Measurements from ENCODE around the gene MYOM1.

MYOM1 gene

GRCh38 chr18:3193331-3193730 lies 26.4 kb downstream of the MYOM1 start:
- Histone ChIP-seq H3K36me3 (ENCODE audit: control insufficient read depth in 1 of 2, insufficient read depth in 2 of 2, low read length in 2 of 2) (no peaks in the 10 kb centered on the region), H3K27ac (ENCODE audit: low read length) (no peak overlapping the region), H3K4me3 (ENCODE audit: low read depth in 1 of 2, low read length in 2 of 2) (no peak overlapping the region), H3K9me3 (ENCODE audit: control insufficient read depth in 1 of 2, low read length in 2 of 2) (no peaks in the 10 kb centered on the region), H3K27me3 (ENCODE audit: low read depth, low read length) (no peaks in the 10 kb centered on the region), H3K4me1 (ENCODE audit: control insufficient read depth in 1 of 2, insufficient read depth in 2 of 2, low read length in 2 of 2) (no peaks in the 10 kb centered on the region)

- Histone ChIP-seq H3K9me3 (ENCODE audit: control insufficient read depth in 1 of 2, low read length in 2 of 2) (no peaks in the 10 kb centered on the region), H3K4me1 (ENCODE audit: control insufficient read depth in 1 of 2, insufficient read depth in 2 of 2, low read length in 2 of 2) (no peaks in the 10 kb centered on the region), H3K27ac (ENCODE audit: low read length) (no peak overlapping the region), H3K27me3 (ENCODE audit: low read depth, low read length) (no peaks in the 10 kb centered on the region), H3K4me3 (ENCODE audit: low read depth in 1 of 2, low read length in 2 of 2) (no peak overlapping the region), H3K36me3 (ENCODE audit: control insufficient read depth in 1 of 2, insufficient read depth in 2 of 2, low read length in 2 of 2) (no peaks in the 10 kb centered on the region)
These were observed 27.0 kb downstream of the MYOM1 start for GRCh38 chr18:3192752-3193151.

GRCh38 chr18:3192286-3192685 lies 27.5 kb downstream of the MYOM1 start:
- H3K9me3 ChIP-seq (ENCODE audit: control insufficient read depth in 1 of 2, low read length in 2 of 2): no peaks in the 10 kb centered on the region
- H3K27me3 ChIP-seq (ENCODE audit: low read depth, low read length): no peaks in the 10 kb centered on the region
- H3K27ac ChIP-seq (ENCODE audit: low read length): no peak overlapping the region
- H3K36me3 ChIP-seq (ENCODE audit: control insufficient read depth in 1 of 2, insufficient read depth in 2 of 2, low read length in 2 of 2): no peaks in the 10 kb centered on the region
- H3K4me3 ChIP-seq (ENCODE audit: low read depth in 1 of 2, low read length in 2 of 2): no peak overlapping the region
- no peaks in the 10 kb centered on the region for H3K4me1 ChIP-seq (ENCODE audit: control insufficient read depth in 1 of 2, insufficient read depth in 2 of 2, low read length in 2 of 2)

GRCh38 chr18:3190610-3191009 lies 29.2 kb downstream of the MYOM1 start:
- no peaks in the 10 kb centered on the region for H3K36me3 ChIP-seq (ENCODE audit: control insufficient read depth in 1 of 2, insufficient read depth in 2 of 2, low read length in 2 of 2)
- H3K9me3 ChIP-seq (ENCODE audit: control insufficient read depth in 1 of 2, low read length in 2 of 2): no peaks in the 10 kb centered on the region
- no peaks in the 10 kb centered on the region for H3K27me3 ChIP-seq (ENCODE audit: low read depth, low read length)
- H3K27ac ChIP-seq (ENCODE audit: low read length): no peak overlapping the region
- H3K4me1 ChIP-seq (ENCODE audit: control insufficient read depth in 1 of 2, insufficient read depth in 2 of 2, low read length in 2 of 2): no peaks in the 10 kb centered on the region
- H3K4me3 ChIP-seq (ENCODE audit: low read depth in 1 of 2, low read length in 2 of 2): no peak overlapping the region

- Histone ChIP-seq H3K4me1 (ENCODE audit: control insufficient read depth in 1 of 2, insufficient read depth in 2 of 2, low read length in 2 of 2) (no peaks in the 10 kb centered on the region), H3K36me3 (ENCODE audit: control insufficient read depth in 1 of 2, insufficient read depth in 2 of 2, low read length in 2 of 2) (no peaks in the 10 kb centered on the region), H3K4me3 (ENCODE audit: low read depth in 1 of 2, low read length in 2 of 2) (no peak overlapping the region), H3K27me3 (ENCODE audit: low read depth, low read length) (no peaks in the 10 kb centered on the region), H3K9me3 (ENCODE audit: control insufficient read depth in 1 of 2, low read length in 2 of 2) (no peaks in the 10 kb centered on the region), H3K27ac (ENCODE audit: low read length) (no peak overlapping the region)
These were observed 29.9 kb downstream of the MYOM1 start for GRCh38 chr18:3189884-3190283.

GRCh38 chr18:3186678-3187658 lies 32.8 kb downstream of the MYOM1 start:
- Histone ChIP-seq H3K4me1 (ENCODE audit: control insufficient read depth in 1 of 2, insufficient read depth in 2 of 2, low read length in 2 of 2) (no peaks in the 10 kb centered on the region), H3K27me3 (ENCODE audit: low read depth, low read length) (no peaks in the 10 kb centered on the region), H3K36me3 (ENCODE audit: control insufficient read depth in 1 of 2, insufficient read depth in 2 of 2, low read length in 2 of 2) (no peaks in the 10 kb centered on the region), H3K9me3 (ENCODE audit: control insufficient read depth in 1 of 2, low read length in 2 of 2) (no peaks in the 10 kb centered on the region), H3K27ac (ENCODE audit: low read length) (no peak overlapping the region), H3K4me3 (ENCODE audit: low read depth in 1 of 2, low read length in 2 of 2) (no peak overlapping the region)

GRCh38 chr18:3184275-3184963 lies 35.3 kb downstream of the MYOM1 start:
- Histone ChIP-seq H3K4me3 (ENCODE audit: low read depth in 1 of 2, low read length in 2 of 2) (no peak overlapping the region), H3K27ac (ENCODE audit: low read length) (no peak overlapping the region), H3K36me3 (ENCODE audit: control insufficient read depth in 1 of 2, insufficient read depth in 2 of 2, low read length in 2 of 2) (no peaks in the 10 kb centered on the region), H3K27me3 (ENCODE audit: low read depth, low read length) (no peaks in the 10 kb centered on the region), H3K4me1 (ENCODE audit: control insufficient read depth in 1 of 2, insufficient read depth in 2 of 2, low read length in 2 of 2) (peaks cover 0 to 9% of the 10 kb centered on the region in 2 donors), H3K9me3 (ENCODE audit: control insufficient read depth in 1 of 2, low read length in 2 of 2) (no peaks in the 10 kb centered on the region)

GRCh38 chr18:3183103-3183717 lies 36.6 kb downstream of the MYOM1 start:
- Histone ChIP-seq H3K4me3 (ENCODE audit: low read depth in 1 of 2, low read length in 2 of 2) (no peak overlapping the region), H3K9me3 (ENCODE audit: control insufficient read depth in 1 of 2, low read length in 2 of 2) (no peaks in the 10 kb centered on the region), H3K36me3 (ENCODE audit: control insufficient read depth in 1 of 2, insufficient read depth in 2 of 2, low read length in 2 of 2) (no peaks in the 10 kb centered on the region), H3K27ac (ENCODE audit: low read length) (no peak overlapping the region), H3K4me1 (ENCODE audit: control insufficient read depth in 1 of 2, insufficient read depth in 2 of 2, low read length in 2 of 2) (peaks cover 0 to 10% of the 10 kb centered on the region in 2 donors), H3K27me3 (ENCODE audit: low read depth, low read length) (no peaks in the 10 kb centered on the region)

- Histone ChIP-seq H3K4me3 (ENCODE audit: low read depth in 1 of 2, low read length in 2 of 2) (no peak overlapping the region), H3K4me1 (ENCODE audit: control insufficient read depth in 1 of 2, insufficient read depth in 2 of 2, low read length in 2 of 2) (peaks cover 0 to 10% of the 10 kb centered on the region in 2 donors), H3K27me3 (ENCODE audit: low read depth, low read length) (no peaks in the 10 kb centered on the region), H3K9me3 (ENCODE audit: control insufficient read depth in 1 of 2, low read length in 2 of 2) (no peaks in the 10 kb centered on the region), H3K27ac (ENCODE audit: low read length) (no peak overlapping the region), H3K36me3 (ENCODE audit: control insufficient read depth in 1 of 2, insufficient read depth in 2 of 2, low read length in 2 of 2) (no peaks in the 10 kb centered on the region)
These were observed 39.4 kb downstream of the MYOM1 start for GRCh38 chr18:3180325-3180724.

GRCh38 chr18:3179430-3180089 lies 40.2 kb downstream of the MYOM1 start:
- Histone ChIP-seq H3K4me1 (ENCODE audit: control insufficient read depth in 1 of 2, insufficient read depth in 2 of 2, low read length in 2 of 2) (peaks cover 0 to 10% of the 10 kb centered on the region in 2 donors), H3K27me3 (ENCODE audit: low read depth, low read length) (no peaks in the 10 kb centered on the region), H3K36me3 (ENCODE audit: control insufficient read depth in 1 of 2, insufficient read depth in 2 of 2, low read length in 2 of 2) (no peaks in the 10 kb centered on the region), H3K9me3 (ENCODE audit: control insufficient read depth in 1 of 2, low read length in 2 of 2) (no peaks in the 10 kb centered on the region), H3K4me3 (ENCODE audit: low read depth in 1 of 2, low read length in 2 of 2) (no peak overlapping the region), H3K27ac (ENCODE audit: low read length) (no peak overlapping the region)
